Suprapubic skin (tissue), 4 donors: ENCODE data around the gene DDIT3.

Experiments used
- EP300 ChIP-seq: sonication (generic); formaldehyde crosslinking; IDR thresholded peaks from one replicate; pipeline ENCODE4 v1.6.1; 2017; ENCODE audit warnings: antibody characterized with exemption
- POLR2A ChIP-seq, 2 donors: fragments of 450-650 bp; IDR thresholded peaks; one replicate each; pipeline ENCODE4 v1.6.1; 2017; ENCODE audit warnings: antibody characterized with exemption in 2 of 2, mild to moderate bottlenecking in 2 of 2, moderate library complexity in 2 of 2
- POLR2AphosphoS5 ChIP-seq, 3 donors: sonication (generic); formaldehyde crosslinking; IDR thresholded peaks; one replicate each; pipeline ENCODE4 v1.6.1; 2017; ENCODE audit warnings: antibody characterized with exemption in 3 of 3
- TF ChIP-seq, protein P1 (sequence below), 2 donors: fragments of 200-600 bp in 1 of 2; fragments of 450-650 bp in 1 of 2; sonication (generic) in 1 of 2; IDR thresholded peaks; one replicate each; pipeline ENCODE4 v1.5.1; 2016 to 2019; ENCODE audit warnings: antibody characterized with exemption in 2 of 2, mild to moderate bottlenecking in 1 of 2, moderate library complexity in 1 of 2

DNA sequence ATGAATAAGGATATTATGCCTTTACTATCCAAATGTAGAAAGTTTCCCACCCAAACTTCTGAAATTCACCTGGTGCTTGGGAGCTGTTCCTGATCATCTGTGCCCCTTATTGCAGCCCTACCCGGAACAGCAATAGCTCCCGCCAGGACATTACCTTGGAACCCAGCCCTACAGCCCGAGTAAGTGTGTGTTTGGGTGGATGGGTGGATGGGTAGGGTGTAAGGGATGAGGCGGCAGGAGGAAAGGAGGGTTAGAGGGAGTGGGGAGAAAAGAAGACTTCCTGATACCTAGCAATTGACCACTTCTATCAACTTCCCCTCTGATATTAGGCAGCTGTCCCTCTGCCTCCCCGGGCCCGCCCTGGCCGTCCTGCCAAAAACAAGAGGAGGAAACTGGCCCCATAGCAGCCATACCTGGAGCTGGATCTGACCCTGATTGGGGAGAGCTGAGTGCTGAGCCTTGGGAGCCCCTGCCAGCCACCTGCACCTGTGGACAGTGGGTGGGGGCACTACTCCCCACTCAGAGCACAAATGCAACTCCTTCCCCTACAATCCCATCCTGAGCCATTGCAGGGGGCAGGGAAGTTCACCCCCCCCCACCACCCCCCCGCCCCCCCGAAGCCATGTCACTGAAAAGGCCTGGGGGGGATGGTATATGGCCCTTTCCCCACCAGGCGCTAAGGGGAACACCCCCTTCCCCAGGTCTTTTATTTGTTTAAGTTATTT, 8.7 kb upstream of the DDIT3 start:
- TF ChIP-seq, protein P1, sequence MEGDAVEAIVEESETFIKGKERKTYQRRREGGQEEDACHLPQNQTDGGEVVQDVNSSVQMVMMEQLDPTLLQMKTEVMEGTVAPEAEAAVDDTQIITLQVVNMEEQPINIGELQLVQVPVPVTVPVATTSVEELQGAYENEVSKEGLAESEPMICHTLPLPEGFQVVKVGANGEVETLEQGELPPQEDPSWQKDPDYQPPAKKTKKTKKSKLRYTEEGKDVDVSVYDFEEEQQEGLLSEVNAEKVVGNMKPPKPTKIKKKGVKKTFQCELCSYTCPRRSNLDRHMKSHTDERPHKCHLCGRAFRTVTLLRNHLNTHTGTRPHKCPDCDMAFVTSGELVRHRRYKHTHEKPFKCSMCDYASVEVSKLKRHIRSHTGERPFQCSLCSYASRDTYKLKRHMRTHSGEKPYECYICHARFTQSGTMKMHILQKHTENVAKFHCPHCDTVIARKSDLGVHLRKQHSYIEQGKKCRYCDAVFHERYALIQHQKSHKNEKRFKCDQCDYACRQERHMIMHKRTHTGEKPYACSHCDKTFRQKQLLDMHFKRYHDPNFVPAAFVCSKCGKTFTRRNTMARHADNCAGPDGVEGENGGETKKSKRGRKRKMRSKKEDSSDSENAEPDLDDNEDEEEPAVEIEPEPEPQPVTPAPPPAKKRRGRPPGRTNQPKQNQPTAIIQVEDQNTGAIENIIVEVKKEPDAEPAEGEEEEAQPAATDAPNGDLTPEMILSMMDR (IDR thresholded peaks at IDR 0.05) = no peak
- no peak for TF ChIP-seq EP300
- TF ChIP-seq POLR2AphosphoS5 (IDR thresholded peaks at IDR 0.05) = no peak
- TF ChIP-seq POLR2A (IDR thresholded peaks at IDR 0.05) = no peak
